ENCODE results near the gene KRTAP5-6.

KRTAP5-6 gene

DNA sequence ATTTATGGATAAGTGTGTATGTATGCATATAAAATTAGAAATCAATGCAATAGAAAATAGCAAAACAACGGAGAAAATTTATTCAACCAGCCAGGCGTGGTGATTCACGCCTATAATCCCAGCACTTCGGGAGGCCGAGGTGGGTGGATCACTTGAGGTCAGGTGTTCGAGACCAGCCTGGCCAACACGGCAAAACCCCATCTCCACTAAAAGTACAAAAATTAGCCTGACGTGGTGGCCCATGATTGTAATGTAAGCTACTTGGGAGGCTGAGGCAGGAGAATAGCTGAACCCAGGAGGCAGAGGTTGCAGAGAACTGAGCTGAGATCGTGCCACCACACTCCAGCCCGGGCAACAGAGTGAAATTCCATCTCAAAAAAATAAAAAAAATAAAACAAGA is 5.5 kb downstream of the KRTAP5-6 start:
- no peak for DNase-seq (ENCODE audit: low spot score)

DNA sequence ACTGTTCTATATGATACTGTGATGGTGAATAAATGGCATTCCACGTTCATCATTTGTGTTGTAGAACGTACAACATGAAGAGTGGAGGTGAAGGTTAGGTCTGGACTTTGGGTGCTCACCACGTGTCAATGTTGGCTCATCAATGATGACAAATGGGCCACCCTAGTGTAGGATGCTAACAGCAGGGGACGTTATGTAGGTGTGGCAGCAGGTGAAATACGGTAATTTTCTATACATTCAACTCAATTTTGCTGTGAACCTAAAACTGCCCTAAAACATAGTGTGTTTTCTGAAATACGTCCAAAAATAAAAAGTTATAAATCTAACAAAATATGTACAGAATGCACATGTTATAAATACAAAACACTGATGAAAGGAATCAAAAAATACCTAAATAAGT is 6.2 kb downstream of the KRTAP5-6 start:
- peak; percentile 4 for DNase-seq (ENCODE audit: low spot score)

DNA sequence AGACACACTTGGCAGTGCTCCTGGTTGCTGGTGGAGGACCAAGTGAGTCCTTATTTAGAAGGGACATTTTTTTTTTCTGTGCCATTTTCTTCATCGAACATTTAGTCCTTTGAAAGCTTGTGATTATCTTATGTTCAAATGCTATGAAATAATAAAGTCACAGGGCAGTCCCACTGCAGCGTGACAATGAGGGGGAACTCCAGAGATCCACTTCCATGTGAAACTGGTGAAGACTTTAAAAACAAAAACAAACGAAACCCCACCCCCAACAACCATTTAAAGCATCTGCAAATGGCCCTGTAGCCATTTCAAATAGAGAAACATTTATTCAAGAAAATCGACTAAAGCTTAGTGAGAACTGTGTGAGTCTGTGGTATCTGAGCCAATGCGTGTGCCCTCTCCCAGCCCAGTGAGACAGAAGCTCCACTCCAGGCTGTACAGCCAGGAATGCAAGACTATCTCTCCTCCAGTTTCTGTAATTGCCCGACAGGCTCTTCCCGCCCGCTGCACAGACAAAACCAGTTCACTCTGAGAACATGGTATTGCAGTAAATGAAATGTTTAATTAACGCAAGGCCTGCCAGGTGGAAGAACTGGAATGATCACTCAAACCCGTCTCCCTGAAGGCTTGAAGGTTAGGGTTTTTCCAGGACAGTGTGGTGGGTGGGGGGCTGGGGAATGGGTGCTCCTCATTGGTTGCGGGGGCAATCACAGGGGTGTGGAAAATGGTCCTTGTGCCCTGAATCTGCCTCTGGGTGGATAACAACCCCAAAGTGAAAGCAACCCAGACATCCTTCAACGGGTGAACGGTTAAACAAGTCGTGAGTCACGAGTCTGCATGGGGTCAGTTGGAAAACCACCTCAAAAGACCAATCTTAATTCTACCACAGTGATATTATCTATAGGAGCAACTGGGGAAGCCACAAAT is 8.4 kb downstream of the KRTAP5-6 start:
- DNase-seq (ENCODE audit: low spot score), result peak; percentile 16

GRCh38 chr11:1706634-1707400 is 9.8 kb downstream of the KRTAP5-6 start:
- peak; percentile 51 for DNase-seq (ENCODE audit: low spot score)

- no peak for DNase-seq (ENCODE audit: low spot score)
Measured at GRCh38 chr11:1707751-1708150, 10.8 kb downstream of the KRTAP5-6 start.

GRCh38 chr11:1708716-1709115 is 11.7 kb downstream of the KRTAP5-6 start:
- DNase-seq (ENCODE audit: low spot score), result no peak

GRCh38 chr11:1714908-1715885 is 18.2 kb downstream of the KRTAP5-6 start:
- DNase-seq (ENCODE audit: low spot score), result no peak

DNA sequence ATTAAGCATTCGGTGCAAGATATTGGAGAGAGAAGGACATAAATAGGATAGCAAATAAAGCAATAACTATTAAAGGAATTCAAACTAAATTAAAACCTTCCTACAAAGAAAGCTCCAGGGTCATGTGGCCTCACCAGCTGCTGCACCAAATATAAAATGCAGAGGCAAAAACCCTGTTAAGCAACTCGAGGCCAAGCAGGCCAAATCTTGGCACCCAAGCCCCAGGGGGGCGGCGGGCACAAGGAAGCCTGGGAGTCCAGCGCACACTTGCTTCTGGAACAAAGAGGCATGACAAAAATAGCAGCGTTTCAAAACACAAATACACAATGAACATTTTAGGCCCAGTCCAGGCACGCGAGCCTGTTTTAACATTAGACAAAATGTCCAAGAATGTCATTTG is 20.8 kb downstream of the KRTAP5-6 start:
- DNase-seq (ENCODE audit: low spot score), result no peak

- DNase-seq (ENCODE audit: low spot score), result no peak
Measured at GRCh38 chr11:1718326-1718725, 21.3 kb downstream of the KRTAP5-6 start.

GRCh38 chr11:1719781-1720180 is 22.8 kb downstream of the KRTAP5-6 start:
- DNase-seq (ENCODE audit: low spot score), result no peak

GRCh38 chr11:1727096-1727690 is 30.2 kb downstream of the KRTAP5-6 start:
- no peak for DNase-seq (ENCODE audit: low spot score)

GRCh38 chr11:1727861-1728260 is 30.9 kb downstream of the KRTAP5-6 start:
- no peak for DNase-seq (ENCODE audit: low spot score)

- no peak for DNase-seq (ENCODE audit: low spot score)
Measured at GRCh38 chr11:1728301-1728700, 31.3 kb downstream of the KRTAP5-6 start.

DNA sequence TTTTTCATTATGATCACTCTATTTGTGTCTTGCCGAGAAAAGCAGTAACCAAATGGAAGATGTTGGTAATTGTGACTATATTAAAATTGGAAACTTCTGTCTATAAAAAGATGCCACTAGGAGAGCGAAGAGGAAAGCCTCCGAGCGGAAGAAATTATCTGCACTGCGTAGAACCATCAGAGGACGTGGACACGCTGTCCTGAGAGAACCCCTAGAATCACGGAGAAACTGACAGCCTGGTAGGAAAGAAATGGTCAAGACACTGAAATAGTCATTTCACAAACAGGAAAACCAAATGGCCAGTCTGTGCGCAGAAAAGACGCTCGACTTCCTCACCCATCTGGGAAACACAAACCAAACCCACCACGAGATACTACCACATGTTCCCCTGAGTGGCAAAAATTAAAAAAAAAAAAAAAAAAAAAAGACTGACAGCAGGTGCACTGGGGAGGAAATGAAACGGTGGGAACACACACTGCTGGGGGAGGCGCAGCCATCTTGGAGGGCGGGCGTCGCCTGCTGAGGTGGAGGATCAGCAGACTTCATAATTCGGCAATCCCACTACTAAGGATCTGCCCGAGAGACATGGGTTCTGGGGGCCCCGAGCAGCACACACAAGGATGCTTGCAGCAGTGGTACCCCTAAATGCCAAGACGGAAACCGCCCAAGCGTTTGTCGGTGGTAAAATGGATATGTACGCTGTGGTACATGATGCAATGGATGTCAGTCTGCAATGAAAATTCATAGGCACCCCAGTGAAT is 32.1 kb downstream of the KRTAP5-6 start:
- no peak for DNase-seq (ENCODE audit: low spot score)

GRCh38 chr11:1729692-1730011 is 32.7 kb downstream of the KRTAP5-6 start:
- DNase-seq (ENCODE audit: low spot score), result no peak

DNA sequence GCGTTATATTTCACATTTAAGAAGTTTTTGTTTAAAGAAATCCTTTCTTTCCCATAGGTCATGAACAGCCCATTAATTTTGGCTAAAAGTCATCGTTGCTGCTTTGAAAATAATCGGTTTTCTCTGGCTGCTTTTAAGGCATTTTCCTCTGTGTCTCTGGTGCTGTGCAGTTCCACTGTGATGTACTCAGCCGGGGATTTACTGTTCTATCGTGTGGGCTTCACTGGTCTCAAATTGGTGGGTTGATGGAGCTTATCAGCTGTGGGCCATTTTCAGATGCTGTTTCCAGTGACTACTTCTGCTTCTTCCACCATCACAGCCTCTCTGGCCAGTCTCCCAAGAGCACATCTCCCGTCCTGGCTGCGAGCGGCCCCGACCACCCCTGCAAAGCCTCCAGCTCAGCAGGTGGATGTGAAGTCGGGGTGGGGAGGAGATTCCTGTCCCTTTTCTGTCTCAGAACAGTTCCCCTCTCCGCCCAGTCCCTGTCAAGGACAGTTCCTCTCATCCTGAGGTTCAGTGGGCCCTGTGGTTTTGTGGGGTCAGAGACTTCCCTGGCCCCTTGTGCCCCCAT is 33.1 kb downstream of the KRTAP5-6 start:
- DNase-seq (ENCODE audit: low spot score), result no peak

DNA sequence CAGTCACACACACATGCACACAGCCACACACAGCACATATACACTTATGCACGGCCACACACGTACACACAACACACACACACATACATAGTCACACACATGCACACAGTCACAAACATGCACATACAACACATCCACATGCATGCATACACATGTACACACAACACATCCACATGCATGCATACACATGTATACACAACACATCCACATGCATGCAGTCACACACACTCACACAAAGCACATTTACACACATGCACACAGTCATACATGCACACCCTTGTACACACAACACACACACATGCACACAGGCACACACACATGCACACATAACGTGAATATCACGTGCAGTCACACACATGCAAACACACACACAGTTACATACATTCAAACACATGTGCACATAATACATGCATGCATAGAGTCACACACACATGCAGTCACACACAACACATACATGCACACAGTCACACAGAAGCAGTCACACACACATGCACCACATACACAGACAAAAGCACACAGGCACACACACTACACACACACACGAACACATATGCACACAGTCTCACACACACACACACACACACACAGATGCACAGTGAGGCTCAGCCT is 34.6 kb downstream of the KRTAP5-6 start:
- DNase-seq (ENCODE audit: low spot score), result no peak

DNA sequence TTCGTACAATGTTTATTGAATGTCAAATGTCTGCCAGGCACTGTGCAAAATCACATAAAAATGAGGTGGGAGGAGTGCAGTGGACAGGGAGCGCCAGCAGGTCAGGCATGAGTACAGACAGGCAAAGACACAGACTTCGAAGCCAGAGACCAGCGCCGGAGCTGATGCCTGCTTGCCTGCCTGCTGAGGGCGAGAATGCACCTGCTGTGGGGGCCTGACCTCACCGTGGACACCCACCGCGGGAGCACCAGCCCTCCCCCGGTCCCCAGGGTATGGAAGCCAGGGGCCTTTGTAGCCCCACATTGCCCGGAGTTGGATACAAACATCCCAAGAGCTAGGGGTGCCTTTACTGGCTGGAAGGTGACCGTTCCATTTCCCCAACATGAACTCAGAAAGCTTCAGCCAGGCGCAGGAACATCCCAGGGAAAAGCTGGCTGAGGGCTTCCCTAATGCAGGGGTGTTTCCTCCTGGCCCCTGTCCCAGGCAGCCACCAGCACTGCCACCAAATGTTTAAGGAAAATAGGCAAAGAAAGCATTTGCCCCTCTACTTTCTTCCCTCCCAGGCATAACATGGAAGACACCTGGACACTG is 35.5 kb downstream of the KRTAP5-6 start:
- DNase-seq (ENCODE audit: low spot score), result peak; percentile 27

DNA sequence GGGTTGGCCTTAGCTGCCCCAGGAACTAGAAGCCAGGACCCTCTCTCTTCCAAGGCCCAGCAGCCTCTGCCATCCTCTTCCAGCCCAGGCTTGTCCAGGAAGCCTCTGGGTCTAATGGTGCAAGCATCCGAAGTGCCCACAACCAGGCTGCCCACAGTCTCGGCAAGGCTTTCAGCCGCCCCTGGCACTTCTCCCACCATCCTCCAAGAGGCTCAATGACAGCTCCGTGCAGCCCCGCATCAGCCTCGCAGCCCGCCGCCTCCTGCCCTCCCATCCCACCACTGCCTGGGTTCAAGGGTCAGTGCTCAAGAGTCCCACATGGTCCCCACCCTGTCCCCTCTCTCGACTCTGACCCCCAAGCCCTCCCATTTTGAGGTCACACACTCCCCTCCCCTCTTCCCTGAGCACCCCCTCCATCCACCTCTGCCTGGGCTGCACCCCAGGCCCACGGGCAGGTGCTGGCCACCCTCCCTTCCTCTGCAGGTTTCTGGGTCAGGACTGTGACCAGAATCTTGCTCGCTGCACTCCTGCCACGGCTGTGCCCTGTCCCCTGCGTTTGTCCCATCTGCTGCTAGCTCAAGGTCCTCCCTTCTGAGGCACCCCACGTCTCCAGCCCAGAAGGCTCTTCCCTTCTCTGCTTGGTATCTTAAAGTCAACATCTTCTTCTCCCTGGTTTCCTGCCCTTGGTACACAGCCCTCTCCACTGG is 36.2 kb downstream of the KRTAP5-6 start:
- peak; percentile 32 for DNase-seq (ENCODE audit: low spot score)

Data from D341Med (cell line).